Smooth muscle cell of the brain vasculature (primary cell): Measurements from ENCODE around the gene GUCA1C.

Source experiments
- DNase-seq: peaks from one replicate; pipeline ENCODE4 v3.0.0-alpha.2; 2012; ENCODE audit warnings: low read depth, low spot score

GUCA1C gene

DNA sequence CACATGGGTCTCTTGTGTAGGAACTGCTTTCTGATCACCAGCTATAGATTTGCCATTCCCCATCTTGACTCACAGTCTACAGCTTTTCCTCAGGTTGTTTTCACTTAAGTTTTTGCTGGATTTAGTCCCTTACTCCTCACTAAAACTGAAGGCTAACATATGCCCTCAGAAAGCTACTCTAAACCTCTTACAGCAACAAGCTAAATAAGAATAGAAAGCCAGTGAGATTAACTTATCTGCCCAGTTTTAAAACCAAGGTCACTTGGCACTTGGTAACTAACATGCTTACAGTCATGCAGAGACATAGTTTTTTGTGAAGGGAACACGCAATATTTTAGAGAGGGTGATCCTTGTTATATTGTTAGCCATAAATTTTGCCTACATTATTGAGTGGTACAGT, at the start of gene GUCA1C:
GUCA1C (minus strand) TSS at position 180 of the 400 bp plus-strand sequence; CDS start at position 63, 117 bp downstream.
- no peak for DNase-seq

DNA sequence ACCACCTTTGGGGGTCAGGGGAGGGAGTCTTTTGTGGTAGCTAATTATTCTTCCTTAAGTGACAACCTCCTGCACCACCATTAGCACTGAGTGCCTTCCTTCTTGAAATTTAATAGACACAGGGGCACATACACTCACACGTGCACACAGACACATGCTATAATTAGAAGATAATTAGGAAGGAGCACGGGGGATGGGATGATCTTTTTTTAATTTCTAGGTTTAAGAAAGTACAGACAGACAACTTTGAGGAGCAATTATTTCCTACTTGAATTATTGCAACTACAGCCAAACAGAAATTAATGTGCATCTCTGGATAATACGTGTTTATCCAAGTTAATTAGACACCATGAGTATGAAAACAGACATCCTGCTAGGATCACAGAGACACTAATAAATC, 44.8 kb upstream of the GUCA1C start:
- DNase-seq = no peak

GRCh38 chr3:108985844-108986243, 32.2 kb upstream of the GUCA1C start:
- DNase-seq = no peak

- no peak for DNase-seq
Observed at GRCh38 chr3:108983051-108983450, 29.4 kb upstream of the GUCA1C start.

GRCh38 chr3:108976058-108976457, 22.4 kb upstream of the GUCA1C start:
- no peak for DNase-seq

DNA sequence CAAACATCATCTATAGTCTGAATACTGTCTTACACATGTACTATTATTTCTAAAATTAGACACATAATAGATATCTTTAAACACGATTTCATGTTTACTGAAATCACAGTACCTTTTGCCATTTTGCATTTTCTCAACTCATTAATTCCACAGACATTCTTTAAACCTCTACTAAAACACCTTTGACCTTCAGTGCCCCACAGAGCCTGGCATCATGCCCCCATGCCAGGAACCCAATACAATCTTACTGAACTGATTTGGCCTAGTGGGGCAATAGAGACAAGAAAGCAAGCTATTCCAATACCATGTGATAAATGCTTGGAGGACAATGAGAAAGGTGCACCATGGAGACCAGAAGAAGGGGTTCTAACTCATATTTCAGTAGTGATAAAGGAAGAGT, 19.3 kb upstream of the GUCA1C start:
- DNase-seq = no peak

DNA sequence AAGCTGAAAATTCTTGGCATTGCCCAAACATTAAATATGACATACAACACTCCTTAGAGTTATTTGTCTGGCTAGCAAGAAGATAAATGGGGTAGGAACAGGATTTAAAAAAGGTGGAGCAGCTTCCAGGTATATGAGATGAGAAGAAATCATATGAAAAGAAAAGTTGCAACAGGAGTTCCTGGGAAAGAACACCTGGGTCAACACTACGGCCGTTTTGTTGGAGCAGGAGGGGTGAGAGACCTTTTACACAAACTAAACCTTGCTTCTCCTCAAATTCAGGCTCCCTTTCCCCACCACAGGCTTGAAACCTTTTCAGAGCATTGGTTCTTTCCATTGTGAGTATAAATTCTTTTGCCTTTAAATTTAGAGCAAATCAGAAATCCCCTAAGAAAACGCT, 18.8 kb upstream of the GUCA1C start:
- DNase-seq = no peak

DNA sequence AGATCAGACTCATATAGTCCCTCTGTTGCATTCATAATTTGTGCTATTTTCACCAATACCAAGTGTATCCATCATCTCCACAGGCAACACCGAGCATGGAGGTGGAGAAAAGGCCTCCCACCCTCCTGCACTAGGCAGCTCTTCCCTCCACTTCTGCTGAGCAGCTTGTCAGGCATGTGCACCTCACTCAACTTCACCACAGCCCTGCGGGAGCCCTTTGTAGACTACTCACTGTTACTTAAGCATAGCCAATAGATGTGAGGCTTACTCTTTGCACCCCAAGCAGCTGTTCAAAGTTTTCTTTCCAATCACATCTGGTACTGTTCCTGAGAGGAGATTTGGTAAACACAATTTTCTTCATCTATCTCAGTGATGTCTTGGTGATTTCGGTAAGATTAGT, 16.9 kb upstream of the GUCA1C start:
- DNase-seq = no peak

DNA sequence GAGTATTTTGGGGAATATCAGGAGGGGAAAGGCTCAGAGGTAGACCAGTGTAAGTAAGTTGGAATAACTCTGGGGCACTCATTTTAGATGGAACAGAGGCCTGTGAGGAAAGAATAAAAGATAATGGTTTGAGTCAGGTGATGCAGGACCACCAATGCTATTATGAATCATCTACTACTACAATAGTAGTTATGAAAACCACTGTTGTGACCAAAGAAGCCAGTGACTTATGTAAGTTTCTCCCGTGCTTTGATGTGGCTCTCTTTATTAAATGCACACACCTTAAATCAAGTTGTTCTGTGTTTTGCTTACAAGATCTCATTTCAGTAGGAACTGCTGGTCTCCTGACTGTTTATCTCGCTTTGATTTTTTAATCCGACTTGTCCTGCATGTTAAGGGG, 13.1 kb upstream of the GUCA1C start:
- DNase-seq = no peak

- no peak for DNase-seq
Observed at GRCh38 chr3:108959017-108959416, 5.3 kb upstream of the GUCA1C start.

- DNase-seq = no peak
Observed at GRCh38 chr3:108953210-108953609, 469 bp downstream of the GUCA1C start.

DNA sequence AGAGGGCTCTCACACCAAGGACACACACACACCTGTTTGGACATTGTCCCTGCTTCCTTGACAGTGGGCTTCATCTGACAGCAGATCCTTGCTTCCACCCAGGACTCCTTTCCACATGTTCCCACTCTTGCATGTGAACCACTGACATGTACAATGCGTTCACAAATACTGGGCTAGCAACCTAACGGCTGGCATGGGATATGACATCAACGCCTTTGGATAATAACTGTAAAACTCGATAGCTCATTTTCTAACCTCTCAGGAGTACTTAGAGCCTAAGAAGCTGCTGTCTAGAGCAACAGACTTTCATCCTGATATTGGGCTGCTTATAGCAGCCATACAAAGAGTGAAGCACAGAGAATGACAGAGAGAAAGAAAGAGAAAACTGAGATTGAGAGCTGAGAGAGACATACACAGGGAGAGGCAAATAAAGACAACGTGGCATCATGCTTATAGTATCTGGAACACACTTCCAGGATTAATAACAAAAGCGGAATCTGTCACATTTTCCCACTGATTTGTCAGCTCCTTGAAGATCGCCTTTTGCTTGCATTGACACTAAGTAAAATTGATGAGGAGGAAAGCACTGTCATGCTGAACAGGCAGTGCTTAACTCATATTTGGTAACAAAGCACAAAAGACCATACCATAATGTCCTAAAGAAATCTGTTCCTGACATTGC, 1.7 kb downstream of the GUCA1C start:
- DNase-seq = no peak

DNA sequence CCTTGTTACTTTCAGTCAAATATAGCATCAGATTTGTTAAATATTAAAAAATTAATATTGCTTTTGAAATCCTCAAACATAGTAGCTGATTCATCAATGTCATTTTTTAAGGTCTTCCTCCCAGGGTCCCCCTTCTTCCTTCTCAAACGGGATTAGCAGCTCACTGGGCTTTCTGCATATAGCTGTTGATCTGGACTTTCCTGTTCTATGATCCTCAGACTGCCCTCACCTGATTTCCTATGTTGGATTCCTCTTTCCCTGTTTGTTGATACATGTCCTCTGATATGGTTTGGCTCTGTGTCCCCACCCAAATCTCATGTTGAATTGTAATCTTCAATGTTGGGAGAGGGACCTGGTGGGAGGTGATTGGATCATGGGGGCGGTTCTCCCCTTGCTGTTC, 5.8 kb downstream of the GUCA1C start:
- DNase-seq = no peak

DNA sequence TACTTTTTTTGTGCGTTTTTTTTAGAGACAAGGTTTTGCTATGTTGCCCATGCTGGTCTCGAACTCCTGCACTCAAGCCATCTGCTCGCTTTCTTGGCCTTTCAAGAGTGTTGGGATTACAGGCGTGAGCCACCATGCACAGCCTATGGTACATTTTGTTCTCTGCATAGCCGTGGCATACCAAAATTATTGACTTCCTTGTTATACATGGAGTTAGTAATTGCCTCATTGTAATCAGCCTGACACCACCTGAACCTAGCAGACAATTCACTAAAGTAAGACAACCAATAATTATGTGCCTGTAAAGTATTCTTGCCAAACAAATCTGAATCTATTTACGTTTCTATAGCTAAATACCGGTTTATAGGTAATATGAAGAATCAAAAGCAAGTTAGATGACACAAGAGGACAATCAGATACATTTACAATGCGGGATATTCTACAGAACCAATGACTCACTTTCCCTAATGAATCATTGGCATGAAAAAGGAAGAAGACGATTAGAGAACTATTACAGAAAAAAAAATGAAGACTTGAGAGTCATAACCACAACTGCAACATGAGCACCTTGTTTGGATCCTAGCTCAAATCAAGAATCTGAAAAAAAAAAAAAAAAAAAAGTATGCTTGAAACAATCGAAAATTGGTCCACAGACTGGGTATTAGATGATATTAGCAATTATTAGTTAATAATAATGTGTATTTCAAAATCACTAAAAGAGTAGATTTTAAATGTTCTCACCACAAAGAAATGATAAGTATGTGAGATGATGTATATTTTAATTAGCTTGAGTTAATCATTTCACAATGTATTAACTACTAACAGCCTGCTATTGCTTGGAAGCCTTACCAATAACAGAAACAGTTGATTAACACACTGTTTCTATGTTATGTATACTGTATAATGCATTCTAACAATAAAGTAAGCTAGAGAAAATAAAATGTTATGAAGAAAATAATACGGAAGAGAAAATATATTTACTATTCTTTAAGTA, 7.1 kb downstream of the GUCA1C start:
- DNase-seq = no peak

DNA sequence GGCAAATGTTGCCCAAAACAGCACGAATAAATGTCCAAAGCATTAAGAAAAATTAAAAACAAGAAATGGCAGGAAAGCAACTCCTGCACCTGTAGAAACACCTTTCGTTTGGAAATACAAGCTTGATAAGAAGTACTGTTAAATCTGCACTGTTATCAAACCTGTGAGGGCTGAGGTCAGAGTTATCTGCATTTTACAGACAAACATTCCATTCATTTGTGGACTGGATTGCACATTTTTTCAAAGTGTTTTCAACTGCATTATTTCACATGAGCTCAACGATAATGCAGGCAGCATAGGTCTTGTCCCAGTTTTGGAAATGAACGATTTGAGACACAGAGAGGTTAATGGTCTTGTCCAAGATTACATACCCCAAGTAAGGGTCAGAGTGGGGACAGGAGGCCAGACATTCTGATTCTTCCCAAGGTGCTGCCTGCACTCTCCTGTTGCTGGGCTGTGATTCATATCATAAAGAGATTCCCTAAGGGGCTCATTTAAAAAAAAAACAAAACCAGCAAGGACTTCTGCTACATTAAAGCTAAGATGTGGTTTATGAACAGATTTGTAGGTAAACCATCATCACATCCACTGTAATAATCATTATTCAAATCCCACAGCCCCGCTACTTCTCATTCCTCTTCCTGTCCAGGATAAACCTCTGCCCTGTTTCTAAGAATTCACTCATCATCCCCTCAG, 13.0 kb downstream of the GUCA1C start:
- DNase-seq = no peak

GRCh38 chr3:108940166-108940565, 13.5 kb downstream of the GUCA1C start:
- no peak for DNase-seq

GRCh38 chr3:108936924-108937689, 16.6 kb downstream of the GUCA1C start:
- DNase-seq = no peak

DNA sequence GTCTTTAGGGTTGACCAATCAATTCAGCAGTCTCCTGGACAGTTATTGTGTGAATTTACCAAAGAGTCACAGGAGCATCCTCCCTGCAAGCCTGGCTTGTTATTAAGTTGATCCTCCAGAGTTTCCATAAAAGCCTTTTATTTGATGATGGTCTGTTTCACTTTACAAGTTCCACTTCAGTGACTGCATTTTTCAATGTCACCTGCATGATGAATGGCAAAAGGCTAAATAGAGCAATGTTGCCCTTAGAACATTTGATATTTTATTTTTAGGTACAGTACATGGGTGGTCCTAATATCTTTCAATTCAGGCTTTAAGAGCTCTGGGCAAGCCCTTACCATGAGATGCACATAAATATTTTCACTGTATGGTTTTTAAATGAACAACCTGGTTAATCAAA, 22.6 kb downstream of the GUCA1C start:
- DNase-seq = no peak

DNA sequence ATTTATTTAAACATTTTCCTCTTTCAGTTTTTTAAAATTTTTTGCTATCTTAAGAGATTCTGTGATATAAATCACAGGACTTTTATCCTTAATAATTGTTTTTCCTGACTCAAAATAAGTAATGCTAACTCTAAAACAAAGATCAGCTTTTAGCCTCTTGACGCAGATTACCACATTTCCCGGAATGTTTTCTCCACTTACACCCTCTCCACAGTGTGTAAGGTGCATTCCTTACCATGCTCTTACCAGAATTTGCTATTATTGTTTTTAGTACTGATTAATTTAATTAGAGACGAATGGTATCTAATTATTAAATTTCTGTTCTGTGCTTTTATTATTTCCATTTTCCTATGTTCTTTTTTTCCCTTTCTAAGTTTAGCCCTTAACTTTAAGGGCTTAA, 34.8 kb downstream of the GUCA1C start:
- no peak for DNase-seq

DNA sequence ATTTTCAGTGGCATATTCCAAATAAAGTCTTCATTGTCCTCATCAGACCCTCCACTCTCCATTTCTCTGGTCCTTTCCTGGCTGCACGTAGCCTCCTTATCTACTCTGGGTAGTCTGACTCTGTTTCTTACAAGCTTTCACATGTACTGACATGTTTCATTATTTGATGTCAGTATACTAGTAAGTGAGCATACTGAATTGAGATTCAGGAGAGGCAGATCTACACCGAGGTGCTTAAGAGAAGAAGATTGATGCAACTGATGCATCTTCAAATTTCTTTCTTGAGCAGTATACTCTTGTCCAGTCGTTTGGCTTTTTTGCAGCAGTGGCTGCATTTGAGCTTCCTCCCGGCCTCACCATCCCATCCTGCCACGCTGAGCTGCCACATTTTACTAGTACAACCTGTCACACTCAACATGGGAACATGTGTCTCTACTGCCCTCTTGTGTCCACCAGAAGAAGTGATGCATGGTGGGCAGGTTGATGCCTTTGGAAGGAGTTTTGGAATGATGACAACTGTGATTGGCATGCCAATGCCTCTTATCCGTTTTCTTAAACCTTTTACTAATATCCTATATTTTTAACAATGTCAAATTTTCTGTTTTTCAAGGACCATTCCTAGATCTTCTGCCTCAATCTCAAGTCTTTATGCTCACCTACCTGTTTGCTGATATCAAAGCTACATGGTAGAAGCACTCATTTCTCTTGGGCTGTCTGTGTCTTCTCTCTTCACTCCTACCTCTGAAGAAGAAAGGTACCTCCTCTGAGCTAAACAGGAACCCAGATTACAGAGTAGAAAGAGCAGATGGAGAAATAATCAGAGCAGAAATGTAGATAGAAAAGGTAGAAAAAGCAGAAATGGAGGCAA, 38.7 kb downstream of the GUCA1C start:
- peak; percentile 10 for DNase-seq

- no peak for DNase-seq
Observed at GRCh38 chr3:108909799-108910198, 43.9 kb downstream of the GUCA1C start.
